OCI-LY1 (cell line): Measurements from ENCODE around the gene MAT2A.

Experiments used
- H2AFZ ChIP-seq: fragments of 200-600 bp; sonication (generic), shearing (Covaris generic); 2 replicates; pipeline ENCODE4 v1.6.0; 2014; ENCODE audit warnings: antibody characterized with exemption, mild to moderate bottlenecking, low read length
- H3F3A ChIP-seq: fragments of 200-600 bp; sonication (generic), shearing (Covaris generic); 2 replicates; pipeline ENCODE4 v1.6.0; 2014; ENCODE audit warnings: mild to moderate bottlenecking, antibody characterized with exemption, low read length, moderate library complexity; ENCODE audit not compliant: insufficient read depth
- H3K27ac ChIP-seq: fragments of 200-600 bp; sonication (generic); 2 replicates; pipeline ENCODE4 v1.5.1; 2014; ENCODE audit warnings: low read length, mixed run types, mild to moderate bottlenecking, low read depth; ENCODE audit not compliant: poor library complexity, severe bottlenecking
- H3K27me3 ChIP-seq: fragments of 200-600 bp; sonication (generic); 2 replicates; pipeline ENCODE4 v1.6.0; 2014; ENCODE audit warnings: antibody characterized with exemption, mild to moderate bottlenecking, low read length, moderate library complexity; ENCODE audit not compliant: insufficient read depth
- H3K36me3 ChIP-seq: fragments of 200-600 bp; sonication (generic); 2 replicates; pipeline ENCODE4 v1.6.1; 2014; ENCODE audit warnings: mild to moderate bottlenecking, antibody characterized with exemption, low read length, moderate library complexity, mixed read lengths; ENCODE audit not compliant: insufficient read depth
- H3K4me1 ChIP-seq: fragments of 200-600 bp; sonication (generic); 2 replicates; pipeline ENCODE4 v1.5.1; 2014; ENCODE audit warnings: mild to moderate bottlenecking, low read length, moderate library complexity; ENCODE audit not compliant: insufficient read depth, severe bottlenecking
- H3K4me2 ChIP-seq: fragments of 200-600 bp; sonication (generic), shearing (Covaris generic); 2 replicates; pipeline ENCODE4 v1.6.1; 2014; ENCODE audit warnings: low read length
- H3K4me3 ChIP-seq: fragments of 200-600 bp; sonication (generic); 2 replicates; pipeline ENCODE4 v1.5.1; 2014; ENCODE audit warnings: low read length, low read depth, mild to moderate bottlenecking, mixed read lengths; ENCODE audit not compliant: poor library complexity, severe bottlenecking
- H3K79me2 ChIP-seq: fragments of 200-600 bp; shearing (Covaris generic); 2 replicates; pipeline ENCODE4 v1.6.1; 2016; ENCODE audit warnings: mixed run types, low read length, mixed read lengths; ENCODE audit not compliant: insufficient read depth
- H3K9ac ChIP-seq: fragments of 200-600 bp; sonication (generic), shearing (Covaris generic); 2 replicates; pipeline ENCODE4 v1.6.1; 2014; ENCODE audit warnings: mild to moderate bottlenecking, low read length, mixed read lengths
- H3K9me2 ChIP-seq: fragments of 200-600 bp; sonication (generic), shearing (Covaris generic); 2 replicates; pipeline ENCODE4 v1.6.1; 2014; ENCODE audit warnings: low read depth, mild to moderate bottlenecking, low read length, mixed read lengths
- H3K9me3 ChIP-seq: fragments of 200-600 bp; shearing (Covaris generic); 2 replicates; pipeline ENCODE4 v1.6.1; 2014; ENCODE audit warnings: low read length, mixed read lengths
- H4K20me1 ChIP-seq: fragments of 200-600 bp; sonication (generic), shearing (Covaris generic); 2 replicates; pipeline ENCODE4 v1.6.0; 2016; ENCODE audit warnings: mild to moderate bottlenecking, low read length; ENCODE audit not compliant: insufficient read depth
- EZH2 ChIP-seq: fragments of 200-600 bp; sonication (generic), shearing (Covaris generic); IDR thresholded peaks from 2 replicates; pipeline ENCODE4 v1.8.0; 2017; ENCODE audit warnings: borderline replicate concordance, mixed run types, mild to moderate bottlenecking, antibody characterized with exemption, low read length, moderate library complexity, mixed read lengths
- TF ChIP-seq, protein P1 (sequence below): fragments of 200-600 bp; sonication (generic), shearing (Covaris generic); IDR thresholded peaks from 2 replicates; pipeline ENCODE4 v1.5.1; 2017; ENCODE audit warnings: mild to moderate bottlenecking, antibody characterized with exemption, low read length, moderate library complexity, mixed read lengths

MAT2A gene

DNA sequence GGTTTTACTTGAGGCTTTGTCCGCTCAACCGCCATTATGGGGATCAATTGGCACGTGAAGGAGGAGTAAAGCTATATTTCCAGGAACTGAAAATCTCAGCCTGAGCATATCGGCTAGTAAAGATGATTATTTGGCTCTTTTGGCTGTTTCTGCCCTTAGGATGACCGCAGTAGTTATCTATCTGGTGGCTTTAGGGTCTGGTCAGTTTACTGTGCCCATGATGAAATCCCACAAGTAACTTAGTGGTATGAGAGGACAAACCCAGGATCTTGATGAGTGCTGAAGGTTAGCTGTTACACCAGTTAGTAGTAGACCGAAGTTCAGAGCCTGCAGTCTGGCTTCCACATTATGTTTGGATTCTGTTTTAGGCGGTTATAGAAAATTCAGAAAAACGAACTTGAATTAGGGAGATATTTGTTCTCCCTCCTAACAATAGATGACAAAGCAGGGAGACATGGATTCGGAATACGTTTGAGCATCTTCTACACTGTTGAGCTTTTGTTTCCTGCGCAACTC, 1.2 kb downstream of the MAT2A start:
- peak overlapping the region; percentile 84 for H3K27ac ChIP-seq
- peak overlapping the region; percentile 99 for H3K4me3 ChIP-seq
- peaks cover 26% of the 10 kb centered on the region for H3K79me2 ChIP-seq
- no peaks in the 10 kb centered on the region for H3K9me3 ChIP-seq
- H2AFZ ChIP-seq, result no peak overlapping the region
- peaks cover 30% of the 10 kb centered on the region for H3K4me1 ChIP-seq
- peaks cover 62% of the 10 kb centered on the region for H3K36me3 ChIP-seq
- no peaks in the 10 kb centered on the region for H3K9me2 ChIP-seq
- H3F3A ChIP-seq, result peaks cover 10% of the 10 kb centered on the region
- TF ChIP-seq, protein P1, sequence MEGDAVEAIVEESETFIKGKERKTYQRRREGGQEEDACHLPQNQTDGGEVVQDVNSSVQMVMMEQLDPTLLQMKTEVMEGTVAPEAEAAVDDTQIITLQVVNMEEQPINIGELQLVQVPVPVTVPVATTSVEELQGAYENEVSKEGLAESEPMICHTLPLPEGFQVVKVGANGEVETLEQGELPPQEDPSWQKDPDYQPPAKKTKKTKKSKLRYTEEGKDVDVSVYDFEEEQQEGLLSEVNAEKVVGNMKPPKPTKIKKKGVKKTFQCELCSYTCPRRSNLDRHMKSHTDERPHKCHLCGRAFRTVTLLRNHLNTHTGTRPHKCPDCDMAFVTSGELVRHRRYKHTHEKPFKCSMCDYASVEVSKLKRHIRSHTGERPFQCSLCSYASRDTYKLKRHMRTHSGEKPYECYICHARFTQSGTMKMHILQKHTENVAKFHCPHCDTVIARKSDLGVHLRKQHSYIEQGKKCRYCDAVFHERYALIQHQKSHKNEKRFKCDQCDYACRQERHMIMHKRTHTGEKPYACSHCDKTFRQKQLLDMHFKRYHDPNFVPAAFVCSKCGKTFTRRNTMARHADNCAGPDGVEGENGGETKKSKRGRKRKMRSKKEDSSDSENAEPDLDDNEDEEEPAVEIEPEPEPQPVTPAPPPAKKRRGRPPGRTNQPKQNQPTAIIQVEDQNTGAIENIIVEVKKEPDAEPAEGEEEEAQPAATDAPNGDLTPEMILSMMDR, result no peak
- TF ChIP-seq EZH2, result no peak
- H3K9ac ChIP-seq, result peak overlapping the region; percentile 100
- 0 out of 2 replicates have a peak, but pooled peaks cover 3% of the 10 kb centered on the region for H4K20me1 ChIP-seq
- peak overlapping the region; percentile 90 for H3K4me2 ChIP-seq
- H3K27me3 ChIP-seq, result no peaks in the 10 kb centered on the region

DNA sequence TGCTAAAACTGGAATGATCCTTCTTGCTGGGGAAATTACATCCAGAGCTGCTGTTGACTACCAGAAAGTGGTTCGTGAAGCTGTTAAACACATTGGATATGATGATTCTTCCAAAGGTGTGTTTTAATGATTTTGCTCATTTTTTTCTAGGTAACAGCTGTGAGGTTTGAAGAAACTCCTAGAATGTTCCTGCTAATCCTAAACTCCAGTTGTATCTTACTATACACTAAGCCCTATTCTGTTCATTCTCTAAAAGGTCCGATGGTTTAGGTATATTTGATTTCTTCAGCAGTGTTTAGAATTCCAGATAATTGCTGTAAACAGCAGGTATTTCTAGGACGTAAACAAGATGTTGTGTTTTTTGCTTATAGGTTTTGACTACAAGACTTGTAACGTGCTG, 2.3 kb downstream of the MAT2A start:
- peaks cover 73% of the 10 kb centered on the region for H3K36me3 ChIP-seq

DNA sequence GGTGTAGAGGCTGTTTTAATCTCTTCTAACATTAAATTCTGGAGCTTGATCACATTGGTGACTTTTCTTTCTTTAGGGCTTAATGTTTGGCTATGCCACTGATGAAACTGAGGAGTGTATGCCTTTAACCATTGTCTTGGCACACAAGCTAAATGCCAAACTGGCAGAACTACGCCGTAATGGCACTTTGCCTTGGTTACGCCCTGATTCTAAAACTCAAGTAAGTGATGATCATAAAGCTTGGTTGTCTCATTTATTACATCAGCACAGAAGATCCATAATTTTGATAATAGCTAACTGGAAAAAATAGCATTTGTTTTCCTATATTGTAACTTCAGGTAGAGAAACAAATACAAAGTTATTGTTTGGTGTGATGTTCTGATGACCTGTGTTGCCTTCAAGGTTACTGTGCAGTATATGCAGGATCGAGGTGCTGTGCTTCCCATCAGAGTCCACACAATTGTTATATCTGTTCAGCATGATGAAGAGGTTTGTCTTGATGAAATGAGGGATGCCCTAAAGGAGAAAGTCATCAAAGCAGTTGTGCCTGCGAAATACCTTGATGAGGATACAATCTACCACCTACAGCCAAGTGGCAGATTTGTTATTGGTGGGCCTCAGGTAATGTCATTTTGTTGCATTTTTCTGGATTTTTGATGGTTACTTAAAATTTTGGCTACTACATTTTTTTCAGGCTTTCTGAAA, 2.9 kb downstream of the MAT2A start:
- peaks cover 78% of the 10 kb centered on the region for H3K36me3 ChIP-seq
- H3K9me2 ChIP-seq, result no peaks in the 10 kb centered on the region
- peaks cover 26% of the 10 kb centered on the region for H3K79me2 ChIP-seq
- no peak overlapping the region for H2AFZ ChIP-seq
- H3K27ac ChIP-seq, result no peak overlapping the region
- H3K4me1 ChIP-seq, result peaks cover 30% of the 10 kb centered on the region
- no peaks in the 10 kb centered on the region for H3K9me3 ChIP-seq
- H3K9ac ChIP-seq, result no peak overlapping the region
- peak overlapping the region; percentile 99 for H3K4me3 ChIP-seq
- 0 out of 2 replicates have a peak, but pooled peaks cover 3% of the 10 kb centered on the region for H4K20me1 ChIP-seq
- H3F3A ChIP-seq, result peaks cover 21% of the 10 kb centered on the region
- TF ChIP-seq, protein P1, result no peak
- no peak for TF ChIP-seq EZH2
- H3K4me2 ChIP-seq, result peak overlapping the region; percentile 90; the same call in 1 of the 2 replicates
- no peaks in the 10 kb centered on the region for H3K27me3 ChIP-seq

More for the DNA sequence above, 2.3 kb downstream of the MAT2A start:
- H3F3A ChIP-seq, result peaks cover 18% of the 10 kb centered on the region
- H3K4me2 ChIP-seq, result peak overlapping the region; percentile 90
- 0 out of 2 replicates have a peak, but pooled peaks cover 3% of the 10 kb centered on the region for H4K20me1 ChIP-seq
- H3K4me1 ChIP-seq, result peaks cover 30% of the 10 kb centered on the region
- no peak overlapping the region for H2AFZ ChIP-seq
- no peaks in the 10 kb centered on the region for H3K27me3 ChIP-seq
- H3K9ac ChIP-seq, result peak overlapping the region; percentile 100; the same call in 1 of the 2 replicates
- peaks cover 26% of the 10 kb centered on the region for H3K79me2 ChIP-seq
- no peaks in the 10 kb centered on the region for H3K9me2 ChIP-seq
- TF ChIP-seq, protein P1, result no peak
- TF ChIP-seq EZH2, result no peak
- H3K4me3 ChIP-seq, result peak overlapping the region; percentile 99
- H3K27ac ChIP-seq, result no peak overlapping the region
- no peaks in the 10 kb centered on the region for H3K9me3 ChIP-seq
